ENCODE data around the gene ZNF831.

Gene ZNF831

DNA sequence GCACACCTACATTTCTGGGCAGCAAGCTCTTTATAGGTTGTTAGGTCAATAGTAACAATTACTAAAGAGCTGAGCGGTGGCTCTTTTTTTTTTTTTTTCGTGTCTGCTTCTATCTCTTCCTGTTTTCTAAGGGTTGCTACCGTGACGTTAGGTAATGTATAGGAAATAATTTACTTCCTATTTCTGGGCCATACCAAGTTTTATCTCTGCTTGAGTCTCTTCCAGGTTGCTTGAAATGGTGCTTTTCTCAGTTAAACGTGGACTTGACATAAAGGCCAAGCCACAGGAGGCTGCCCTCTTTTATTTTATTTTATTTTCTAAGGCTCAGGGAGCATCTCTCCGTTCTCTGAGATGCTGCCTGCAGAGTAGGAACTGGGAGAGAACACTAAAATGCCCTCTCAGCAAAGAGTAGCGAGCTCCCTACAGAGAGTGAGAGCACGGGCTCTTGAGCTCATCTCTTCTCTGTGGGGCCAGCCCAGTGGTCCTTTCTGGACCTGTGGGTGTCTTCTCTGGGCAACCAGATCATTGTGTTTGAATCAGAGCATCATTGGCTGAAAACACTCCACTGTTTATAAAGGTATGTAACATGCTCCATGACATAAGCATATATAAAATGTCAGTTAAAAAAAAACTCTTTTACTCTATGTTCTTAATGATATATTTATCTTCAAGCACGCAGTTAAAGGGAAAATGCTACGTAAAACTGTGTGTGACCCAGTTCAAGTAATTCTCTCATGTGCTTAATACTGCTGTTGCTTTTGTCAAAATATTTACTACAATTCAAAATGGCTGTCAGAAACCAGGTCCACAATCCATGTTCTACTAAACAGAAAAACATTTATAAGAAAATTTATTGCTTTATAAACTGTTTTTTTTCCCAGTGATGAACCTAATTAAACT, at the start of gene ZNF831:
ZNF831 (plus strand) TSS at position 191 of the 900 bp plus-strand sequence. CDS start 27,199 bp downstream, outside the sequence.
- DNase-seq (ENCODE audit: low read depth) = no peak

- no peak for DNase-seq (ENCODE audit: low read depth)
Observed at GRCh38 chr20:59117526-59117925, 46.1 kb upstream of the ZNF831 start.

DNA sequence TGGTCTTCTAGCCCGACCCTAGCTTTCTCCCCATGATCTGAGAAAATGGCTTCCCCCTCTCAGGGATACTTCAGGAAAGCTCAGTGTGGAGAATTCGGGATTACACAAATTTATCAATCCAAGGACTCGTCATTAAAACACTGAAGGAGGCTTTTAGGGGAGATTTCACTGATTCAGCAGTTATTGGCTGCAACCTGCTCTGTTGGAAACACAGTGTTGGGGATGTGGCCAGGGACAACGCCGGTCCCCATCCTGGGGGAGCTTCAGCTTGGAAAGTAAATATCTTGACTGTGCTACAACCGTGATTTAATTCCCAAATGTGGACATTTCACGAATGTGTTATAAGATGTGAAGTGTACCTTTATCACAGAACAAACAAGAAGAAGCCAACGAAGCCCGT, 44.8 kb upstream of the ZNF831 start:
- DNase-seq (ENCODE audit: low read depth) = no peak

- no peak for DNase-seq (ENCODE audit: low read depth)
Observed at GRCh38 chr20:59120491-59120890, 43.1 kb upstream of the ZNF831 start.

DNA sequence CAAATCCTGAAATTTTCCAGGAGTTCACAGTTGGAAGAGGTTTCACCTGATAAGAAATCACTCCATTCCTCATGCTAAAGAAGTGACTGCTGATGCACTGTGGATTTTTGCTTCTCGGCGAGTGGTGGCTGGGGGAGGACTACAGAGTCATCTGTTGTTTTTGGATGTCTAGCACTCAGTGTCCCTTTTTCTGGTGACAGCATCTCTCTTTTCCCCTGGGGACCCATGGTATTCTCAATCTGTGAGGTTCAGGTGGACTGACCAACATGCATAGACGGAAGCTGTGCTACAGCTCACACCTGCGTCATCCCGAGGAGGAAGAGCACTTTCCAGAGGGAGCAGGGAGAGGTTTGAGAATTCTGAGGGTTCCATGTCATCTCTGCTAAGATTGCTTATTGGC, 42.7 kb upstream of the ZNF831 start:
- DNase-seq (ENCODE audit: low read depth) = no peak

GRCh38 chr20:59121714-59122565, 41.7 kb upstream of the ZNF831 start:
- no peak for DNase-seq (ENCODE audit: low read depth)

DNA sequence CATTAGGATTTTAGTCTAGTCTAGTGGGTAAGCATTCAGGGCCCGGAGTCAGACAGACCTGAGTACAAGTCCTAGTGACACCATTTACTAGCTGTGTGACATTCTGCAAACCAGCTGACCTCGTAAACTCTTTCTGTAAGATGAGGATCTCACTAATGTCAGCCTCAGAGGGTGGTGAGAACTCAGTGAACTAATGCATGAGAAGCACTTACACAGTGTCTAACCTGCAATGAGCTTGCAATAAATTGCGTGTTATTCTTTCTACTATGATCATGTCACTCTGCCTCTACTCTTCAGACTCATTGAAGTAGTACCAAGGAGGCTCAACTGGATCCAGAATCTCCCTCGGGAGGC, 41.1 kb upstream of the ZNF831 start:
- no peak for DNase-seq (ENCODE audit: low read depth)

GRCh38 chr20:59123011-59123677, 40.5 kb upstream of the ZNF831 start:
- no peak for DNase-seq (ENCODE audit: low read depth)

DNA sequence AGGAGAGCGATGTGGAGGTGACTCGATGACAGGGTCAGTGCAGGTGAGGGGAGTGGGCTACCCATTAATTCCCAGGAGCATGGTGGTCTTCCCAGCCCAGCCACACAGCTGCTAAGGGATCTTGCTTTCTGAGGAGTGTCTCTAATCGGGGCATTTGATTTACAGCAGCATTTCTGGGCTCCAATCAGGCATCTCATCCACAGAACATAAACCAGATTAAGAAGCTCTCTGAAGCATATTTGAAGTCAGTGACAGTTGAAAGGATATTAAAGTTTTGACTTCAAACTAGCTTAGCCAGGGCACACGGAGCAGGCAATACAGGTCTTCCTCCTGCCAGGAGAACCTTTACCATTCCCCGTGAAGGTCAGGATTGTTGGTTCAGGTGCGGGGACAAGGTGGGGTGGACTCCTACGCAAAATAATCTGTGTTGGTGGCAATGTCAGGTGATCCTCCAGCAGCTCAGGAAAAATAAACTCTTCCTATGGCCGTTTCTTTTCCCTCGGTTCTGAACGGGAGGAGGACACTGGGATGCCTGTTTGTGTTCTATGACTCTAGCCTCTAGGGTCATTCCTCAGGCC, 39.9 kb upstream of the ZNF831 start:
- no peak for DNase-seq (ENCODE audit: low read depth)

DNA sequence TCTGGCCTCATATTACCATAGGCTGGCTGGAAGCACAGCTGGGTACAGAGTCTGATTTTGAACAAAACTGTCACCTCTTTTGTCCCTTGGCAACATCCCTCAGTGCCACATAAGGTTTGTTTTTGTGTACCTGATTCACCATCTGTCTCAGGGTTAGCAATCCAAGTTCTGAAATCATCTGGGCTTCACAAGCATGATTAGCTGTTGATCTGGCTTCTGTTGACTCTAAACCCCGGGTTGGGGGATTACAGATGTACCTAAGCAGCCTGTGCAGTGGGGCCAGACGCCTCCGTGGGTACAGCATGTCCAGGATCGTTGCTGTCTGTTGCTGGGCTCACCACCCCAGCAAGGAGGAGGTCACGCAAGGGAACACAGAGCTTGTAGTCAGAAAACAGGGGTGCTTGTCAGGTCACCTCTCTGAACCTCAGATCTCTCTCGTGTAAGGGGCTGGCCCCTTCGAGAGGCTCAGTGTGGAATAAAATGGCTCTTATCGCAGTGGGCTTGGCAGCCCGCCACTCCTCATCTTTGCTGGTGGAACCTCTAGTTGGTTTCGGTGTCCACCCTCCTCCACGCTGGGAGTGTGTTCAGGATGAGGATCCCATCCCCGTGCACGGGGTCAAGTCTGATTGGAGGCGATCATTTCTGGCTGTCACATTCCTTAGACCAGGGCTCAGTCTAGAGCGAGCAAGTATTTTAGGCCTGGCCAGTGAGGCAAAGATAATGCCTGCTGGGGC, 39.2 kb upstream of the ZNF831 start:
- DNase-seq (ENCODE audit: low read depth) = no peak

DNA sequence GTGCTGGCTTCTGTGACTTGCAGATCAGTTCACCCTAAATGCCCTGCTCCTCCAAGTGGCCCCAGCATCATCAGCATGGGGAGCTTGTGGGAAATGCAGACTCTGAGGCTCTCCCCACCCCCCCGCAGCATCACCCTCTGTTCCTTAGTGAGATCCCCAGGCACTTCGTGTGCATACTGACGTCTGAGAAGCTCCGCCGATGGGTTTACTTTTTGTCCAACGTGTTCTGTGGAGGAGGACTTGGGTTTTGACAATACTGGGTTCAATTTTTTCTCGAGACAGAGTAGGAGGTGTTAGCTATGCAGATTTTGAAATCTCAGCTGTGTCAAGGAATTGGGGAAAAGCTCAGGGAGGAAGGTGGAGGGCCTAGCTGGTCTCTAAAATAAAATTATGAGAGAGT, 38.3 kb upstream of the ZNF831 start:
- no peak for DNase-seq (ENCODE audit: low read depth)

GRCh38 chr20:59125836-59126235, 37.8 kb upstream of the ZNF831 start:
- no peak for DNase-seq (ENCODE audit: low read depth)

DNA sequence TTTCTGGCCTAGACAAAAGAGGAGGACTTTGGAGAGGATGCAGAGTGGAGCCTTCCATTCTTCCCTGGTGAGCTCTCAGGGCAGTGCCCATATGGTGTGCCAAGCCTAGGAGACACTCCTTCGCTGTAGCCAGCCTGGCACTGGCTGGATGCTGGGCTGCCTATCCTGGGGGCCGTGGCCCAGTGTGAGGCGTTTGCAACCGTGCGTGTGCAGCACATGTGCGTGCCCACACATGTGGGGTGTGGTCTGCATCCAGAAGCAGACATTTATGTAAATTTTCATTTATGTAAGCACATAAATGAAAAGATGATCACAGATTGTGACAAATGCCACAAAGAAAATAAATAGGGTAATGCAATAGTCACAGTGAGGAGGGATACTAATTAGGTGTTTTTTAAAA, 35.8 kb upstream of the ZNF831 start:
- DNase-seq (ENCODE audit: low read depth) = no peak

DNA sequence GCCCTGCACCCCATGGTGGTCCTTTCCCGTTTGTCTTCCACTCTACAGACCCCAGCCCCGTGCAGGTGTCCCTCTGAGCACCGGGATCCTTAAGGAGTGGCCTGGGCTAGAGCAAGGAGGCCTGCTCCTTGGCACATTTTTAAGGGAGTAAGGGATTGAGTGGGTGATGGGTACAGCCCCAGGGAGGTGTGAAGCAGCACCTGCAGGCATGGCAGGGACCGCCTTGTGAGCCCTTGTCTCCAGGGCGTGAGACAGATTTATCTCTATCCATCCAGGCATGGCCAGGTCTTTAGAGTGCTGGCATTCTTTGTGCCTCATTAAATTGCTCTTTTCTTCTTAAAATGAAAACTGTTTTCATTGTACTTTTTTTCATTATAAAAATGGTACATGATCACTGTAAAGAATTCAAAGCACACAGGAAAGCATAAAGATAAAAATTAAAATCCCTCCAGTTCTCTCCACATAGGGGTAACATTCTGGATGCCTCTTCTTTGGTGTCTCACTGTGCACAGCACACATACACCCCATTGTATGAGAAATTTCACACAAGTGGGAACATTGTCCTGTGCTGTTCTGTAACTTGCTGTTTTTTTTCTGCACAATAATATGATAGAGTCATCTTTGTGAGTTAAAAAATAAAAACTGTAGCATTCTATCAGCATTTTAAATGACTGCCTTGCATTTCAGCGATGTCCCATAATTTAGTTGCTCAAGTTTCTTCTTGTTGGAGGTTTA, 31.9 kb upstream of the ZNF831 start:
- DNase-seq (ENCODE audit: low read depth) = no peak

GRCh38 chr20:59134182-59134581, 29.4 kb upstream of the ZNF831 start:
- DNase-seq (ENCODE audit: low read depth) = no peak

DNA sequence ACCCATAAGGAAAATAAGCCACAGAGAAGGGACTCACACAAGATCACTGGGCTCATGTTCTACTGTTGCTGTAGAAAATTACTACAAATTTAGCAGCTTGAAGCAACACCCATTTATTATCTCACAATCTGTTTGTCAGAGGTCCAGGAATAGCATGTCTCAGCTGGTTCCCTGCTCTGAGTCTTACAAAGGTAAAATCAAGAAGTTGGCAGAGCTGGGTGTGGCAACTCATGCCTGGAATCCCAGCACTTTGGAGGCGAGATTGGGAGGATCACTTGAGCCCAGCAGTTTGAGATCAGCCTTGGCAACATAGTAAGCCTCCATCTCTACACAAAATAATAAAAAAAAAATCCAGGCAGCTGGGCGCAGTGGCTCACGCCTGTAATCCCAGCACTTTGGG, 28.5 kb upstream of the ZNF831 start:
- DNase-seq (ENCODE audit: low read depth) = no peak

- DNase-seq (ENCODE audit: low read depth) = no peak
Observed at GRCh38 chr20:59136027-59136426, 27.6 kb upstream of the ZNF831 start.

DNA sequence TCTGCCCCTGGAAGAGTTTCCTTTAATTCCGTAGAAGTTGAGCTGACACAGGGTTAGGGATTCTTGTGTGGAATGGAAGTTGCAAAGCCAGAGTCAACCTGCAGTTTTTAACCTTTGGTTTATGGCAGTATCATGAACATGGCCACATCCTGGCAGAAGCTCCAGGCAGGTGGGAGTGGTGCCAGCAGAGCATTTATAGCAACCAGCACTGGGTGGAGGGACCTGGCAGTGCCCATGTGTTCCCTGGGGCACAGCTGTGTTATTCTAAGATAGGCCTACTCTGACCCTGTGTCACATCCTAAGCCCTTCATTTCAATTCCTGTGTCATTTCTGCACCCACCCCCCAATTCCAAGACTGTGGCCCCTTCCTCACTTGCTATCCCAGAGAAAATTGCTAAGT, 26.1 kb upstream of the ZNF831 start:
- no peak for DNase-seq (ENCODE audit: low read depth)

- no peak for DNase-seq (ENCODE audit: low read depth)
Observed at GRCh38 chr20:59138114-59138748, 25.4 kb upstream of the ZNF831 start.

- DNase-seq (ENCODE audit: low read depth) = no peak
Observed at GRCh38 chr20:59139998-59140397, 23.6 kb upstream of the ZNF831 start.
